Omental fat pad (tissue), 4 donors: Measurements from ENCODE around the gene MRPS5. TPM values are rescaled to one million over a fixed set of nuclear protein-coding genes. Genes with fewer than 3 reads are reported as not detected.

Source experiments
- ATAC-seq: fragments of 150-250 bp; one replicate; pipeline ENCODE4 v1.9.1; 2016; ENCODE audit warnings: mild to moderate bottlenecking, moderate library complexity; ENCODE audit not compliant: low FRiP score
- DNase-seq: peaks from one replicate; pipeline ENCODE4 v3.0.0-alpha.2; 2019; ENCODE audit warnings: low spot score
- CTCF ChIP-seq, 3 donors: fragments of 450-650 bp; IDR thresholded peaks; one replicate each; pipeline ENCODE4 v1.5.1; 2016 to 2017; ENCODE audit warnings: antibody characterized with exemption in 3 of 3, mild to moderate bottlenecking in 3 of 3, moderate library complexity in 2 of 3
- total RNA-seq, 4 donors: library from RNA; depleted of rRNA; stranded (reverse); fragments of >200 nt; gene quantifications; one replicate each; pipeline ENCODE4 v1.1.0, GENCODE V29; 2016

The MRPS5 gene
- total RNA-seq, result 10 to 100 TPM; 39.4 to 60.6 (median 47.5) TPM

GRCh38 chr2:95121407-95122196, at the start of gene MRPS5:
MRPS5 (minus strand) TSS chr2:95121808; CDS start chr2:95121791, 17 bp downstream.
- peak; percentile 96 for ATAC-seq
- no peak for TF ChIP-seq CTCF (IDR thresholded peaks at IDR 0.05)
- peak; percentile 68 for DNase-seq

- no peak for TF ChIP-seq CTCF (IDR thresholded peaks at IDR 0.05)
- DNase-seq, result no peak
- no peak for ATAC-seq
These were observed 44.6 kb upstream of the MRPS5 start for GRCh38 chr2:95166065-95166763.

GRCh38 chr2:95165371-95166064, 43.9 kb upstream of the MRPS5 start, which contains the start of gene ZNF2:
ZNF2 (plus strand) TSS chr2:95165809; CDS start chr2:95176227, 10,418 bp downstream.
- ATAC-seq, result peak; percentile 99
- TF ChIP-seq CTCF (IDR thresholded peaks at IDR 0.05), result no peak
- DNase-seq, result peak; percentile 97

- DNase-seq (no peak), ATAC-seq (peak; percentile 21)
- no peak for TF ChIP-seq CTCF (IDR thresholded peaks at IDR 0.05)
These were observed 43.4 kb upstream of the MRPS5 start for GRCh38 chr2:95165030-95165370.

GRCh38 chr2:95159690-95160449, 38.3 kb upstream of the MRPS5 start, which contains the start of gene ZNF514:
ZNF514 (minus strand) TSS chr2:95159848; CDS start chr2:95153253, 6,595 bp downstream.
- ATAC-seq, result peak; percentile 89
- no peak for TF ChIP-seq CTCF (IDR thresholded peaks at IDR 0.05)

GRCh38 chr2:95158891-95159619, 37.4 kb upstream of the MRPS5 start:
- peak; percentile 82 for ATAC-seq
- TF ChIP-seq CTCF (IDR thresholded peaks at IDR 0.05), result no peak
- DNase-seq, result no peak

More at GRCh38 chr2:95159690-95160449, 38.3 kb upstream of the MRPS5 start, which contains the start of gene ZNF514:
- no peak for DNase-seq
